G401 (cell line): ENCODE data around the gene TPM4. TPM values are rescaled to one million over a fixed set of nuclear protein-coding genes. Genes with fewer than 3 reads are reported as not detected.
"Not testable (repeated sequence)": the region's sequence is repeated elsewhere in the genome, so short reads cannot be mapped to it uniquely, and the experiment has no call there.

Experiments used
- DNase-seq: peaks from one replicate; pipeline ENCODE4 v3.0.0-alpha.2; 2015; ENCODE audit warnings: low spot score
- in situ Hi-C: cut with HindIII; loops from 2 replicates; pipeline ENCODE4 v1.10.0; 2016; ENCODE audit warnings: low sequenced_read_pairs, mixed read lengths
- total RNA-seq: library from RNA; depleted of rRNA; stranded (reverse); fragments of >200 nt; shearing (Covaris generic); gene quantifications from 2 replicates; pipeline ENCODE4 v1.2.3, GENCODE V29; 2014

Gene TPM4
- total RNA-seq, 1 experiment from 2014 or later, result 385 TPM

- in situ Hi-C loops, result no loop called here
- no peak for DNase-seq
Observed at GRCh38 chr19:16068696-16069259, 7.5 kb upstream of the TPM4 start.

- in situ Hi-C loops, result no loop called here
- DNase-seq, result no peak
Observed at GRCh38 chr19:16069813-16070365, 6.4 kb upstream of the TPM4 start.

GRCh38 chr19:16070366-16070990 lies 5.8 kb upstream of the TPM4 start:
- in situ Hi-C loops, result no loop called here
- peak; percentile 78 for DNase-seq

DNA sequence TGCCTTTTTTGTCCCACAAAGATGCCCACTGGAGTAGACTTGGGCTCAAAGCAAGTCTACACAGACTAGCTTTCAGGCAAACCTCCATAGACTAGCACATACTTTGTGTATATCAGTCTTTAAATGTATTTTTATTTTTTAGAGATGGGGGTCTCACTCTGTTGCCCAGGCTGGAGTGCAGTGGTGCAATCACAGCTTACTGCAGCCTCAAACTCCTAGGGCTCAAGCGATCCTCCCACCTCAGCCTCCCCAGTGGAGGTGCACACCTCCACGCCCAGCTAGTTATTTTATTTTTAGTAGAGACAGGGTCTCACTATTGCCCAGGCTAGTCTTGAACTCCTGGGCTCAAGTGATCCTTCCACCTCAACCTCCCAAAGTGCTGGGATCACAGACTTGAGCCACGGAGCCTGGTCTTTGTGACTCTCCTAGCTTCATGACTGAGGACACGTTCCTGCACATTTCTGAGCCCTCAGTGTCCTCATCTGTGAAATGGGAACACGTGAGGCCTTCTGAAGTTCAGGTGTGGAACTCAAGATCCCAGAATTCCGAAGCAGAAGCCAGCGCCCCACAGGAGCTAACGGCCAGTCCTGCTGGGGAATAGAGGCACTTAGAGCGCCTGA lies 5.1 kb upstream of the TPM4 start:
- in situ Hi-C loops, result no loop called here
- DNase-seq, result no peak

- no peak for DNase-seq
- in situ Hi-C loops, result no loop called here
Observed at GRCh38 chr19:16073481-16073880, 2.8 kb upstream of the TPM4 start.

DNA sequence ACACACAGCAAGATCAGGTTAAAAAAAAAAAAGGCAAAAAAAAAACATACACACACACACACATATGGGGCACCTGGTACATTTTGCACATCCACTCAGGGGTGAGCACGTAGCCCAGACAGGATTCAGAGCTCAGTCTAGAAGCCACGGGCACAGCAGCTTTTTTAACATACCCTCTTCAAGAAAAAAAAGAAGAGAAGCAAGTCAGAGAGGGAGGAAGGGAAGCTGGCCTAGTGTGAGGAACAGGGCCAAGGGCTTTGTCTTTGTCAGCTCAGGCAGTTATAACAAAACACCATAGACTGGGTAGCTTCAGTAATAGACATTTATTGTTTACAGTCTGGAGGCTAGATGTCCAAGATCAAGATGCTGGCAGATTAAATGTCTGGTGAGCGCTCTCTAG lies 2.3 kb upstream of the TPM4 start:
- DNase-seq, result no peak
- in situ Hi-C loops, result no loop called here

- no peak for DNase-seq
- in situ Hi-C loops, result no loop called here
Observed at GRCh38 chr19:16074488-16075365, 1.6 kb upstream of the TPM4 start.

GRCh38 chr19:16075430-16076153 lies 703 bp upstream of the TPM4 start:
- no peak for DNase-seq
- in situ Hi-C loops, result no loop called here

DNA sequence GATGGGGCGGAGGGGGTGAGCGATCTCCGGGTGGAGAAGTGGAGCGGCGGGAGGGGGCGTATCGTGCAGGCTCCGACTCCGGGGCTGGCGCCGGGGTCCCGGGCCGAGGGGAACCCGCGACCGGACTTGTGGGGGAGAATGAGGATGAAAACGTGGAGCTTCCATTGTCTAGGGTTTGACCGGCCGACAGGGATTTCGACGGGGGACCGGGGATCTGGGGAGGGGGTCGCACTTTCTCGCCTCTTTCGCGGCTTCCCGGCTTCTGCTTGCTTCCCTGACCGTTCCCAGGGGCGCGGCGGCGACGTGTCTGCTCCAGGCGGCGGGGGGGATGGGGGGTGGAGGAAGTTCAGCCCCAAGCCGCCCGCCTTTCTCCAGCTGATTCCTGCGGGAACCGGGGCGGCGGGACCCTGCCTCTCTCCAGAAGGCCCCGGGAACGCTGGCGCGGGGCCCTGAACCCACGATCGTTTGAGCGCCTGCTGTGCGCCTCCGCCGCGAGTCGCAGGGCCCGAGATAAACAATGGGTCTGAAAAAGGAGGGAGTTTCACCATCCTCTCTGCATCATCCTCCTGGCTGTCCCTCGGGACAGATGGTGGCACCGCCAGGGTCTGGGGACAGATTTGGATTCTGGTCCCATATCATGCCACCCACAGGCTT lies 790 bp downstream of the TPM4 start:
- peak; percentile 69 for DNase-seq
- in situ Hi-C loops, result no loop called here

DNA sequence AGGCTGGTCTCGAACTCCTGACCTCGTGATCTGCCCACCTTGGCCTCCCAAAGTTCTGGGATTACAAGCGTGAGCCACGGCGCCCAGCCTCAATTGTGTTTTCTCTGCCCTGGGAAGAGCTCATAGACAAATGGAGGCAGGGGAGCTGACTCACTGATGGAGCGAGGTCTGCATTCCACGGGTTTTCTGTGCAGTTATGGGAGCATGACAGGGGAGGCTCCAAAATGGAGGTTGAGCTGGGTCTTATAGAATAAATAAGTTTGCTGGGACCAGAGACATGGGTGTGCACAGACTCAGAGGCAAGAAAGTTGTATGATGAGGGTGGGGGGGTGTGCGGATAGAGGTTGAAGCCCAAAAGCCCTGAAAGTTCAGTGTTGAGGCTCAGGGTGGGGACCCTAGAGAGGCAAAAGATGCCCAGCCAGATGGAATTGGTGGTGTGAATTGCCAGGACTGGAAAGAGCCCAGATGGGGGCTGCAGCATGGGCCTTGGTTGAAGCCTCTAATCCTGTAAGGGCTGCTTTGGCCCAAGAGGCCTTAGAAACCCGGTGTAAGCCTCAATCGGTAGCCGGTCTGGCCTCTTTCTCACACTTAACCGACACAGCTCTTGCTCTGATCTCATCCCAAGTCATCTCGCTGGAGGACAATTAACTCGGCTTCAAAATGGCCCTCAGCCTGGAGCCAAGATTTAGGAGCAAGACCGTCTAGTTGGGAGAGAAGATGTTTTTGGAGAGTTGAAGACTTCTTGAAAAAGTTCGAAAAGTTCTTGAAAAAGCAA lies 1.9 kb downstream of the TPM4 start:
- no peak for DNase-seq
- in situ Hi-C loops, result no loop called here

- in situ Hi-C loops, result no loop called here
Observed at GRCh38 chr19:16078759-16079707, 2.7 kb downstream of the TPM4 start.

GRCh38 chr19:16084067-16084685 lies 7.9 kb downstream of the TPM4 start:
- in situ Hi-C loops, result no loop called here
- DNase-seq, result no peak

More at GRCh38 chr19:16078759-16079707, 2.7 kb downstream of the TPM4 start:
- peak; percentile 73 for DNase-seq

GRCh38 chr19:16085115-16085514 lies 8.8 kb downstream of the TPM4 start:
- DNase-seq, result no peak
- in situ Hi-C loops, result no loop called here

- in situ Hi-C loops, DNase-seq: not testable (repeated sequence)
Observed at GRCh38 chr19:16087404-16087803, 11.1 kb downstream of the TPM4 start.

DNA sequence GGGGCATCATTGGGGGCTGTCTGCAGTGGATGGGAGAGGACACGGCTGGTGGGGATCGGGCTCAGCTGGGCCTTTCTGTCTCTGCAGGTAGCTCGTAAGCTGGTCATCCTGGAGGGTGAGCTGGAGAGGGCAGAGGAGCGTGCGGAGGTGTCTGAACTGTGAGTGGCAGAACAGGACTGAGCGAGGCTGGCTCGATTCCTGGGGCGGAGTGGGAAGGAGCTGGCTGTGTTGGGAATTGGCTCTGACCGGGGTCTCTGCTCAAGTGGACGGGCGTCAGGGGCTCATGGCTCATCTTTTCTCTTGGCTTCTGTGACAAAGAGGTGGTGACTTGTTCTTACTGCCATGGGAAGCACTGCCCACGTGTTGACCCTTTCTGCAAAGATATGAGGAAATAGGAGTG lies 11.6 kb downstream of the TPM4 start:
- DNase-seq, result no peak
- in situ Hi-C loops, result no loop called here

DNA sequence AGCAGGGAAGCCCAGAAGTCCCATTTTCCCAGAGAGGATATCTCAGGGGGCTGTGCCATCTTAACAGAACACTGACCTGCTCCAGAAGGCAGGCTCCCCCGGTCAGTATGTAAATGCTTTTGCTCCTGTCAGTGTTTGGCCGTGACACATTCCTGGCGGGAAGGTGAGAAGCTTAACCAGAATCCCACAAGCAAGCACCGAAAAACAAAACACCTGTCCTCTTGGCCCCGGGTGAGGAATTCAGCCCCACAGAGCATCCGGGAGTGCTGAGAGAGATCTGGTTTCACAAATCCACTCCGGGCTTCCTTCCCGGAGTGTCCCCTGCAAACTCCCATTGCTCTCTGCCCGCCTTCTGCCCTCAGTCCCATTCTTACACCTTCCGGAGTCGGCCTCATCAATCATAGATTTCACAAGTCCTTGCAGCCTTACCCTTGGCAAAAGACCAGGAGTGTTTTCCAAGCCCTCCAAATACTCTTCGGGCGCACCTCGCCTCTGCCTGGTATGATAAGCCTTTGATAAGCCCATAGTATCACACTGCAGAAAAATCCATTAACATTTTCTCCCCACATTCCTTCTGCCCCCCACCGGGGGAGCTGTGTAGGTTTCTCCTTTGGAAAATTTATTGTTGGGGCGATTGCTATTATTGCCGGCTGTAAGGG lies 12.2 kb downstream of the TPM4 start:
- in situ Hi-C loops, result no loop called here
- DNase-seq, result peak; percentile 99
